ENCODE results near the gene BBS9.

DNA sequence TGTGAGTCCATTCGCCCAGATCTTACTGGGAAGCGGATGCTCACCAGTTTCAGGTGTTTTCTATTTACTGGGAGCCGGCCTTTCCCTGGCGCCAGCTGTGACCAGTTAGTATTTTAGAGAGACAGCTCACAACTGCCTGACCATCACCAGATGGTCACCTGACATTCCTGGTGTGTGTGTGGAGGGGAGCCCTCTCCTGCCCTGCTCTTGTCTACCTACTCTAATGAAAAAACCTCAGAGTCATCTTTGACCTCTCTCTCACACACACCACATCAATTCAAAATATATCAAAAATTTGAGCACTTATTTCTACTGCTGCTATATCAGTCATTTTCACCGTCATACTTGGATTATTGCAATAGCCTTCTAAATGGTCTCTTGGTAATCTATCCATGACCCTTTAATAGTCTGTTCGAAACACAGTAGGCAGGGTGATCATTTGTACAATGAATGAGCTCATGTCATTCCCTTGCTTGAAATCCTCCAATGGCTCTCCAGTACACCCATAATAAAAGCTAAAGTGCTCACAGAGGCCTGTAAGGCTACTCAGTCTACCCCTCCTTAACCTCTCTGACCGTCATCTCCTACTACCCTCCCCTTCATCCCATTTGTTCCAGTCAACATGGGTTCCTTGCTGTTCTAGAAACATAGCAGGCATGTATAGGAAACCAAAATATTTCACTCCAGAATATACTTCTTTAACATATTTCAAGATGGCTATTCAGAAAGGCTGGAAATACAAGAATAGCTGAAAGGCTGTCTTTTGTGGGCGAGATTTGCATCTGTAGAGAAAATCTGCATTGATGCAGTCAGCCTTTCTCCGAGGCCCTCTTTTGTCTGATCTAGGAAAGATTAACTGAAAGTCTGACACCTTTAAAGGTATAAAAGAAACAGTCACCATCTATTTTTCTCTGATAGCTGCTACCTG, 49.3 kb upstream of the BBS9 start:
- no peak for TF ChIP-seq POLR2AphosphoS5 (IDR thresholded peaks at IDR 0.05; ENCODE audit: insufficient read depth, low read depth, low read length)
- TF ChIP-seq, protein P1, sequence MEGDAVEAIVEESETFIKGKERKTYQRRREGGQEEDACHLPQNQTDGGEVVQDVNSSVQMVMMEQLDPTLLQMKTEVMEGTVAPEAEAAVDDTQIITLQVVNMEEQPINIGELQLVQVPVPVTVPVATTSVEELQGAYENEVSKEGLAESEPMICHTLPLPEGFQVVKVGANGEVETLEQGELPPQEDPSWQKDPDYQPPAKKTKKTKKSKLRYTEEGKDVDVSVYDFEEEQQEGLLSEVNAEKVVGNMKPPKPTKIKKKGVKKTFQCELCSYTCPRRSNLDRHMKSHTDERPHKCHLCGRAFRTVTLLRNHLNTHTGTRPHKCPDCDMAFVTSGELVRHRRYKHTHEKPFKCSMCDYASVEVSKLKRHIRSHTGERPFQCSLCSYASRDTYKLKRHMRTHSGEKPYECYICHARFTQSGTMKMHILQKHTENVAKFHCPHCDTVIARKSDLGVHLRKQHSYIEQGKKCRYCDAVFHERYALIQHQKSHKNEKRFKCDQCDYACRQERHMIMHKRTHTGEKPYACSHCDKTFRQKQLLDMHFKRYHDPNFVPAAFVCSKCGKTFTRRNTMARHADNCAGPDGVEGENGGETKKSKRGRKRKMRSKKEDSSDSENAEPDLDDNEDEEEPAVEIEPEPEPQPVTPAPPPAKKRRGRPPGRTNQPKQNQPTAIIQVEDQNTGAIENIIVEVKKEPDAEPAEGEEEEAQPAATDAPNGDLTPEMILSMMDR (IDR thresholded peaks at IDR 0.05; ENCODE audit: extremely low read depth in 1 of 2, insufficient read depth in 1 of 2, low read depth in 1 of 2, low read length in 2 of 2), result no peak

Measured in endothelial cell of umbilical vein (primary cell).